ENCODE measurements around the gene DDX11. TPM values are rescaled to one million over a fixed set of nuclear protein-coding genes. Genes with fewer than 3 reads are reported as not detected.

DDX11 gene
- 5.0 and 16.4 TPM in 2 replicates for total RNA-seq

GRCh38 chr12:31073527-31074332 lies at the start of gene DDX11:
TSS of gene DDX11 (plus strand) at chr12:31073860. CDS start at chr12:31078394, 4,534 bp downstream.

Other genes with a start within 250 kb of the DDX11 start
- gene TSPAN11, start 147.1 kb upstream of the DDX11 start, total RNA-seq = 1.0 and 5.0 TPM in 2 replicates

Measured in smooth muscle cell of trachea (primary cell).